ENCODE data around the gene FARSB. TPM values are rescaled to one million over a fixed set of nuclear protein-coding genes. Genes with fewer than 3 reads are reported as not detected.

Gene FARSB
- total RNA-seq: 27.2 and 29.4 TPM in 2 replicates
- polyA plus RNA-seq: 11.8 and 12.7 TPM in 2 replicates
- polyA plus RNA-seq (2011; cell fraction: cytosol; rRNA removed): 23.0 and 26.3 TPM in 2 replicates
- polyA plus RNA-seq (2011; cell fraction: nucleus; rRNA removed): 18.2 and 22.5 TPM in 2 replicates
- polyA plus RNA-seq (2012): 28.8 and 48.4 TPM in 2 replicates
- polyA minus RNA-seq: 15.9 and 18.2 TPM in 2 replicates
- 13.1 TPM for polyA minus RNA-seq (2011; cell fraction: cytosol; rRNA and poly(A)+ RNA removed)
- 16.2 and 26.4 TPM in 2 replicates for polyA minus RNA-seq (2011; cell fraction: nucleus; rRNA and poly(A)+ RNA removed)
- Bru-seq, nascent RNA: percentile 91 among the genes with signal in this experiment
- BruChase-seq, experiment 1, labeled RNA remaining after a 6-hour chase: percentile 72 among the genes with signal in this experiment
- percentile 74 among the genes with signal in this experiment for BruChase-seq, experiment 2, labeled RNA remaining after a 2-hour chase
- long read RNA-seq, transcript FARSB-201 (17 exons, 3,369 nt): major isoform, 185 of 212 reads
- long read RNA-seq, partial matches to known transcripts: 6 of 212 reads
- long read RNA-seq, other reads (novel, unspliced or antisense): 21 of 212 reads

GRCh38 chr2:222655787-222656525, at the start of gene FARSB:
Gene FARSB (minus strand): TSS chr2:222656092. CDS start chr2:222656073, 19 bp downstream.
- FAIRE-seq (peak; percentile 90), DNase-seq (ENCODE audit: low read depth, low spot score) (peak; percentile 97)
- dilution Hi-C loops (cut with MboI; ENCODE audit: extremely low pct_ligation_motif_present, low sequenced_read_pairs): no loop called here
- no peaks in the 10 kb centered on the region for H3K36me3 ChIP-seq (ENCODE audit: control insufficient read depth in 2 of 2, extremely low read depth in 1 of 2, insufficient read depth in 2 of 2, low read length in 2 of 2)
- peak within 1 kb of the TSS; percentile 99 for H3K27ac ChIP-seq (ENCODE audit: insufficient read depth, low read depth, low read length)
- ChIA-PET CTCF (interaction anchor here (4.0 kb wide), 1 partner anchor 35 kb away, joined by 11 read pairs; no protein-coding TSS in a partner anchor), POLR2A (no interaction called here)
- no peaks in the 10 kb centered on the region for H3K9me3 ChIP-seq (replicated peaks; ENCODE audit: control insufficient read depth, insufficient read depth, low read length)
- H2AFZ ChIP-seq (ENCODE audit: low read depth, low read length): peak within 1 kb of the TSS; percentile 88
- peak within 1 kb of the TSS; percentile 82 for H3K4me2 ChIP-seq (ENCODE audit: insufficient read depth, low read length)
- H3K27me3 ChIP-seq (ENCODE audit: control insufficient read depth in 2 of 2, insufficient read depth in 2 of 2, low read length in 2 of 2): no peaks in the 10 kb centered on the region
- peaks cover 34% of the 10 kb centered on the region for H3K4me1 ChIP-seq (ENCODE audit: control insufficient read depth, extremely low read depth, insufficient read depth, low read length)
- no TSS peak for BruUV-seq (replicated peaks)
- TF ChIP-seq GATA2 (IDR thresholded peaks at IDR 0.05; ENCODE audit: insufficient read depth, insufficient read length, low read depth, low read length): no peak
- no peak for TF ChIP-seq CTCF (IDR thresholded peaks at IDR 0.05; ENCODE audit: extremely low read depth in 1 of 2, insufficient read depth in 1 of 2, low read depth in 1 of 2, low read length in 2 of 2)
- TF ChIP-seq MAX (IDR thresholded peaks at IDR 0.05; ENCODE audit: insufficient read depth, insufficient read length): peak; percentile 81
- TF ChIP-seq JUN (IDR thresholded peaks at IDR 0.05; ENCODE audit: borderline replicate concordance, insufficient read depth, insufficient read length, low read depth): no peak
- peak; percentile 64 for TF ChIP-seq POLR2A (IDR thresholded peaks at IDR 0.05; ENCODE audit: low read depth, low read length)
- TF ChIP-seq FOS (IDR thresholded peaks at IDR 0.05; ENCODE audit: borderline replicate concordance, insufficient read depth, low read length): no peak
- peak; percentile 98 for TF ChIP-seq MYC (IDR thresholded peaks at IDR 0.05; ENCODE audit: low read depth, low read length)
- peak; percentile 73 for TF ChIP-seq POLR2AphosphoS5 (IDR thresholded peaks at IDR 0.05; ENCODE audit: insufficient read depth, low read depth, low read length)
- no peak for TF ChIP-seq EZH2 (IDR thresholded peaks at IDR 0.05; ENCODE audit: borderline replicate concordance, low read depth, low read length, severe bottlenecking)
- no peaks in the 10 kb centered on the region for H4K20me1 ChIP-seq (replicated peaks; ENCODE audit: control insufficient read depth, extremely low read depth, insufficient read depth, low read length)
- intact Hi-C loops (cut with micrococcal nuclease): loop anchor here (1.0 to 10.0 kb wide), 4 partner anchors 35 to 1749 kb away; partner anchors contain the start of gene FAM124B
- H3K9ac ChIP-seq (replicated peaks; ENCODE audit: extremely low read depth, insufficient read depth, low read length): peak within 1 kb of the TSS; percentile 100
- no peaks in the 10 kb centered on the region for H3K9me1 ChIP-seq (replicated peaks; ENCODE audit: control insufficient read depth, extremely low read depth, insufficient read depth, low read length)
- peaks cover 48% of the 10 kb centered on the region for H3K79me2 ChIP-seq (ENCODE audit: control insufficient read depth, insufficient read depth, low read length)
- peak within 1 kb of the TSS; percentile 47 to 95 (median 92) for H3K4me3 ChIP-seq (replicated peaks in 1 of 3; ENCODE audit: insufficient read depth in 1 of 3, low read depth in 1 of 3, low read length in 3 of 3)

All from endothelial cell of umbilical vein (primary cell).